Right renal cortex interstitium (tissue), 3 donors: ENCODE results near the gene NDUFA3. TPM values are rescaled to one million over a fixed set of nuclear protein-coding genes. Genes with fewer than 3 reads are reported as not detected.

ENCODE experiments used
- DNase-seq, 3 donors: peaks; one replicate each; pipeline ENCODE4 v3.0.0-alpha.2; 2013; ENCODE audit warnings: low read depth in 3 of 3, low spot score in 2 of 3
- polyA plus RNA-seq, 3 donors: library from polyadenylated mRNA; unstranded; fragments of 120-200 nt; gene quantifications; one replicate each; pipeline ENCODE4 v1.2.1, GENCODE V29; 2013; ENCODE audit not compliant: insufficient read length in 3 of 3

Gene NDUFA3
- polyA plus RNA-seq, 3 donors: 87.3 to 113 (median 96.6) TPM

DNA sequence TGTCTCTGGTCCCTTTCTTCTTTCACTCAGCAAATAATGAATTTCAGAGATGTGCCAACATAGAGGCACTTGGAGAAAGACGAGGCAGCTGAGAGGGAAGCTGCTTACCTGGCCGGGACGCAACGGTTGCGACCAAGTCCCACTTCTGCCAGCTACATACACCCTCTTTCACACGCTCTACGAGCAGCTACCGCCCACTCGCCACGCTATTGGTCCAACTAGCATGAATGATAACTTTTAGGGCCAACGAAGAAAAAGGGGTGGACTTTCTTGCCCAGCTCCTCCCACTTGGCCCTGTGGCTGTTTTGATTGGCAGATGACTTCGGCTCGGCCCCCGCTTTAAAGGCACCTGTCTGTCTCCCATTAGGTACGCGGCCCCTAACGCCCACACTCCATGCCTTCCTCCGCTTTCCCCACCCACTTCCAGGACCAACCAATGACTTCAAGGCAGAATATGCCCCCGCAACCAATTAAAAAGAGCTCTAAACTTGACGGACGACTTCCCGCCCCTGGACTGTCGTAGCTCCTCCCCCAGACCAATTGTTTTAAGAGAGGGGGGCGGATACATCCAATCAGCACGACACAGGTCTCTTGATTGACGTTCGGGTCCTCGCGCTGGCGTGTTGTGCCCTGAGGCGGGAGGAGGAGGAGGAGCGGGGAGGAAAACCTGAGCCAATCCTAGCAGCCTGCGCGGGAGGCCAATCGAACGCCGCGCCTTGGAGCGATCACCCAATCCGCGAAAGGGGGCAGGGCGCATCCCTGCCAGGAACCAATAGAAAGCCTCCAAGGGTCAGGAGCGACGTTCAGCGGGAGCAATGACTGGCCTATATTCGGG lies 34.4 kb downstream of the NDUFA3 start:
- DNase-seq: peak; percentile 99 to 100 (median 100)

DNA sequence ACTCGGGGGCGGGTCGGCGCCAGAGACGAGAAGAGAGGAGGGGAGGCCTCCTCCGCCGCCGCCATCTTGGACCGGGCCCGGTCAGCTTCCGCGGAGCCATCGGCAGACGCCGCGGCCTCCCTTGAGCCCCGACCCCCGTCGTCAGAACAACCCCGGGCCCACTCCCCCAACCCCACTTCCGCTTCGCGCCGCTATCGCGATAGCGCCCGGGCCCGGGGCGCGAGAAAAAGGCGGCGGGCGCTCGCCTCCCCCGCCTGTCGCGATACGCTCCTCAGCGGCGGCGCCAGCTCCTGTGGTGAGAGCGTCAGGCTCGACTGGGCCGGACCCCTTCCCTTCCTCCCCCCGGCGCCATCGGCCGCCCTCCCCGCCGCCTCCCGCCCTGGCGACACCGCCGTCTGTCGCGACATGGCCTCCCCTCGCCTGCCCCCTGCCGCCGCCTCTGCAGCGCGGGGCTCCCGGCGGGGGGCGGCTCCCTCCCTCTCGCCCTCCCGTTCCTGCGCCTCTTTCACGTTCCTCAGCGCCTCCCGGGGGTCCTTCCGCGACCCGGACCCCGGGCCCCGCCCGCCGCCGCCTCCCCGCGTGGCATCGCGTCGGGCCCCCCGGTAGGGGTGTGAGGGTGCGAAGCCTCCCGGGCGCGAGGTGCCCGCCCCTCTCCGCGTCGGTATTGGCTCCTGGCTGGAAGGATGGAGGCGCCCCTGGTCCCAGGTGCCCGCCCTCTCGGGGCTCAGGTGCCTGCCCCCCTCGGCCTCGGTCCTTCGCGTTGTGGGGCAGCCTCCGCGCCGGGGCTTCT lies 35.2 kb downstream of the NDUFA3 start, which contains the start of gene CNOT3:
Gene CNOT3 (plus strand): TSS at position 64 of the 790 bp plus-strand sequence. CDS start 5,217 bp downstream, outside the sequence.
- no peak for DNase-seq

DNA sequence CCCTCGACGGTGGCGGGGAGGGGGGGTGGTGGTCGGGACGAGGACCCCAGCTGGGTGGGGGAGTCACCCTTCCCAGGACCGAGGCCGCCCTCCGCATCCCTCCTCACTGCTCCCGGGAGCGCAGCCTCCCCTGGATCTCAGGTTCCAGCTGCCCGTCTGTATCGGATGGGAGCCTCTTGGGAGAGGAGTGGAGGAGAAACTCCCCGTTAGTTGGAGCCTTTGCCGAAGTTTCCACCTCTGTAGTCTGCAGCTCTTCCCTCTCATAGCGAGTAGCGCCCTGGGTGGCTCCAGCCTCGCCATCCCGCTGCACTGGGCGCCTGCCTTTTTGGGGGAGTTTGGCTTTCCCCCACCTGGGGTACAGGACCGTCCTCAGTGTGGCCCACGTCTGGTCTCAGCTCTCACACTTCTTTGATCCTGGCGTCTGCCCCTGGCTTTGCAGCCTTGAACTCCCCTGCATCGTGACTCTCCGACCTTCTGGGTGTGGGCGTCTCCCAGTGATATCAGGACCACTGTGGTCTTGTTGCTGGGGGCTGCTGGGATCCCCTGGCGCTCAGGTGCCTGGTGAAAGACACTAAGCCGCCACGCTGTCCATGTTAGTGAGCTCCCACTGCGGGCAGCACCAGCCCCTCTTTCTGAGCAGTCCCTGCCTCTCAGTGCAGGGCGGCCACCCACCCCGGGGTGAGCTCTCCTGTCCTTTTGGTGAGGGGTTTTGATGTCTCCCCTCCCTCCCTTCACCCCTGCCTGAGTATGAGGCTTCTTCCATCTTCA lies 36.0 kb downstream of the NDUFA3 start:
- no peak for DNase-seq

DNA sequence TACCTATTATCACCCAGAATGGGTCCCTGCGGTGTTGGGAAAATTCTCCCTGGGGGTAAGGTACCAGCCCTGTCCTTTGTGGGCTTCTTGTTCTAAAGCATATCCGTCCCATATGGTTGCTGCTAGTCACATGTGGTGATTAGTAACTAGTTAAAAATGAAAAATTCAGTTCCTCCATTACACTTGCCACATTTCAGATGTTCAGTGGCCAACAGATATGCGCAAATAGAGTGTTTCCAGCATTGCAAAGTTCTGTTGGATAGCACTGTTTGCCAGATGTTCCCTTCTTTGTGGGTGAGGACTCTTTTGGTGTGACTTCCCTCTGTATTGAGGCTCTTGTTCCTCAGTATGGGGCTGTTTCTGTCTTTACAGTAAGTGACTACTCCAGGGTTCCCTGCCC lies 38.7 kb downstream of the NDUFA3 start:
- DNase-seq: no peak

DNA sequence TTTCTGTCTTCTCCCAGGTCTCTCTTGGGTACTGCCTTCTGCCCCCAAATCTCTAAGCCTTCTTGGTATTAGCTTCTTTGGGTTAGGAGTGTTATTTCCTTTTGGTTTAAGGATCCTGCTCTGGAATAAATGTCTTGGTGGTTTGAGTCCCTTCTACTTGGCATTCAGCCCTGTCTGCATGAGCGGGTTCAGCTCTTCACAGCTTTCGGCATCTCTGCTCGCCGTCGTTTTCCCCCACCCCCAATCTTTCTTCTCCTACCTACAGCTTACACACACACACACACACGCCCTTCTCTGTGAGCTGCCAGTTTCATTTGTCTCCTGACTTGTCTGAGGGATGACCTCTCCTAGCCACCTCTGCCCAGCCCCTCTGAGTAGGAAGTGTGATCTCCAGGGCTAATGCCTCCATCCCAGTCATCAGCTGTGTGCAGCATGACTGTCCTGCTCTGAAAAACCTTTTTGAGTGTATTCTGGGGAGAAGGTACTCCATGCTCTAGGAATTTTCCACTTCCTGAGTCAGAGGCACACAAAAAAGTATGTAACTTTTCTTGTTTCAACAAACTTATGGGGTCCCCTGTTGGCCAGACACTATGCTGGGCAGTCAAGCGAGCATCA lies 39.6 kb downstream of the NDUFA3 start:
- DNase-seq: no peak

- DNase-seq: no peak
These were observed 43.0 kb downstream of the NDUFA3 start for GRCh38 chr19:54145541-54146158.

GRCh38 chr19:54147676-54148075 lies 45.0 kb downstream of the NDUFA3 start:
- DNase-seq: peak in 1 of 3 donors; percentile 51

- no peak for DNase-seq
These were observed 45.5 kb downstream of the NDUFA3 start for GRCh38 chr19:54148158-54148557.

- no peak for DNase-seq
These were observed 46.6 kb downstream of the NDUFA3 start for GRCh38 chr19:54149021-54149812.

DNA sequence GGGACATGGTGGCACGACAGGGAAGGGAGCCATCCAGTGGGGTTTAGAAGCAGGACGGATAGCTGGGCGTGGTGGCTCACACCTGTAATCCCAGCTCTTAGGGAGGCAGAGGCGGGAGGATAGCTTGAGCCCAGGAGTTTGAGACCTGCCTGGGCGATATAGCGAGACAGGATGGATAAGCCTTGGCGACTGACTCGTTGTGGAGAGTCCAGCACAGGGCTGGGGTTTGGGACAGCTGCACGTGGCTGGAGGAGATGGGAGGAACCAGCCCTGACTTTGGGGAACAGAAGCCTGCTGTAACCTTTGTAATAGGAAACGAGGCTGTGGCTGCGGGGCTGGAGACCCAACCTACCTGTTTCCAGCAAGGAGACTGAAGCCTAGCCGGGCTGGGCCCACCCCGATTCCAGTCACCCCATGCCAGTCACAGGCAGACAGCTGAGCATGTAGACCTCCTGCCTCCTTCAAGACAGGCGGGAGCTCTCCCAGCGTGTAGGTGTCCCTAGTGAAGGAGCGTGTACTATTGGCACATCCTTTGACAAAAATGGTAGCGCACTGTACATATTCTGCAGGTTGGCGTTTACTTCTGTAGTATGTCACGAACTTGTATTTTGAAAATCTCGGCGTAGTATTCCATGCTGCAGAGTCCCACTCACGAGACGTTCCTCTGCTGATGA lies 48.8 kb downstream of the NDUFA3 start:
- DNase-seq: no peak

DNA sequence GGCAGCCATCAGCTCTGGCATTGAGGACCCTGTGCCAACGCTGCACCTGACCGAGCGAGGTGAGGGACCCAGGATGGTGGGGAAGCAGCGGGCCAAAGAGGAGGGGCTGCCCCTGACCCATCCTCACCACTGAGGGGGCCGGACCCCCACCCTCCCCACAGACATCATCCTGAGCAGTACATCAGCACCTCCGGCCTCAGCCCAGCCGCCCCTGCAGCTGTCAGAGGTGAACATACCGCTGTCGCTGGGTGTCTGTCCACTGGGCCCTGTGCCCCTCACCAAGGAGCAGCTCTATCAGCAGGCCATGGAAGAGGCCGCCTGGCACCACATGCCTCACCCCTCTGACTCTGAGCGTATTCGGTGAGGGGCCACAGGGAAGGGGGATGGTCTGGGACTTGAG lies 49.6 kb downstream of the NDUFA3 start:
- DNase-seq: no peak

GRCh38 chr19:54152878-54153524 lies 50.3 kb downstream of the NDUFA3 start:
- no peak for DNase-seq

- no peak for DNase-seq
These were observed 51.2 kb downstream of the NDUFA3 start for GRCh38 chr19:54153731-54154326.

DNA sequence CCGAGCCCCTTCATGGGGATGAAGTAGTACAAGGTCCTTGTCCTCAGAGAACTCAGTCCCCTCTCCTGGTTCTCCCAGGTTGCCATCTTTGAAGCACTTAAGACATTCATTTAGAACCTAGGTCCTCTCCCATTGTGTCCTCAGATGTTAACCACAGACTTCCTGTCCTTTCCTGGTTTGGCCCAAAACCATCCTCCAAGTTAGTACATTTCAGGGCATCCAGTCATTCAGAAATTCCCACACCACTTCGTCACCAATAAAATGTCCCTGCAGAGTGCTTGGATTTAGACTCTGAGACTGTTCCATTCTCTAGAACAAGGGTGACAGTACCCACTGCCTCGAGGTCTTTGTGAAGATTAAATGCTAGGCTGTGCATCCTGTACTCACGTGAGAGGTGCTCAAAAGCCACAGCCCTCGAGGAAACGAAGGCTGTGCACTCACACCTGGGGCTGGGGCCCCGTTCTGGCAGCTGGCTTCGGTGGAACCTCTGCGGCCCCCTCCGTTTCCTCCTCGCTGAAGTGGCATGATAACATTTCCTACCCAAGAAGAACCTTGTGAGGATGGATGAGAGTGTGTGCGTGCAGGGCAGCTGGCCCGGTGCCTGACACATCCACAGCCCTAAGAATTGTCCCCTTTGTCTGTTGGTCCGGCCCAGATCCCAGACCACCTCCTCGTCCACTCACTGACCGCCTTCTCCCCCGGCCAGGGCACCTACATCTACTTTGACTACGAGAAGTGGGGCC lies 52.1 kb downstream of the NDUFA3 start:
- no peak for DNase-seq

GRCh38 chr19:54155694-54156093 lies 53.0 kb downstream of the NDUFA3 start:
- no peak for DNase-seq

GRCh38 chr19:54156490-54156889 lies 53.8 kb downstream of the NDUFA3 start:
- no peak for DNase-seq

- DNase-seq: no peak
These were observed 54.3 kb downstream of the NDUFA3 start for GRCh38 chr19:54156953-54157352.
